Measurements from ENCODE around the gene PLCL1.

The PLCL1 gene

GRCh38 chr2:197804049-197804757, at the start of gene PLCL1:
TSS of gene PLCL1 (plus strand) at chr2:197804593.
- peak; percentile 93 for DNase-seq (ENCODE audit: low spot score)

- DNase-seq (ENCODE audit: low spot score), result no peak
Observed at GRCh38 chr2:197759013-197759412, 45.4 kb upstream of the PLCL1 start.

- no peak for DNase-seq (ENCODE audit: low spot score)
Observed at GRCh38 chr2:197759625-197760292, 44.6 kb upstream of the PLCL1 start.

GRCh38 chr2:197760293-197760657, 44.1 kb upstream of the PLCL1 start:
- no peak for DNase-seq (ENCODE audit: low spot score)

DNA sequence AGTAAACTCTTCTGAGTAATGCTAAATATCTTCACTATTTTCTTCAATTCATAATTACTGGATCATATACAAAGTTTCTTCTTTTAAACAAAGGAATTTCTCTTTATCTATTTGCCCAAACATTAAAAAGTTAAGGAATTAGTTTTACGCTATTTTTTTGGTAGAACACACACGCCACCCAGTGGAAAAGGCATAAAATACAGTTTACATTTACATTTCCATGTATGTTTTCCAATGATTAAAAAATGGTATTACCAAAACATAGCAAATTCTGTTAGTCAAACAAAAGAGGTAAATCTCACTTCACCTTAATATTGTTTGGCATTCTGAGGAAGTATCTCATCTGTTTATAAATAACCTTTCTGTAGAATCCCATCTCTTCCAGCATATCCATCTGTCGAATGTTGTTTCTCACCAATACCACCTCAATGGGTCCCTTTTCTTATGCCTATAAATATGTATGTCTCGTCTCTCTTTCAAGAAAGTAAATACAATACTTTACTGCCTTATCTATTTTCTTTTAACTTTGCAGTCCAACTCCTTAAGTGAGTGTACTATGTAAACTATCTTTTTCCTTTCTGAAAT, 26.5 kb upstream of the PLCL1 start:
- peak; percentile 44 for DNase-seq (ENCODE audit: low spot score)

- DNase-seq (ENCODE audit: low spot score), result no peak
Observed at GRCh38 chr2:197779261-197779660, 25.1 kb upstream of the PLCL1 start.

DNA sequence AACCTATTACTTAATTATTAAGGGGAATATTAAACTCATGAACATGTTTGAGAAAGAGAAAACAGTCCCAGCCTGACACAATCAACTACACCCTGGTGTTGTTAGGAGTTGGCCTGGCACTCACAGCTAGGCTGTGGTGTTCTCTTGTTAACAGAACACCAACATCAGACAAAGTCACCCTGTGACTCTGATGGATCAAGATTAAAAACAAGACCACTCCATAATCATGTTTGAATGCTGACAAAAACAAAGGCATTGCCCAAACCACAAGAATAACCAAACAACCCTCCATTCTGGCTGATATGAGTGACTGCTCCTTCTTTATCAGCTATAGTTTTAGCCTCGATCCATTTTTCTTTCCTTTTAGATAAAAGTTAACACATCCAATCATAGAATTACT, 22.3 kb upstream of the PLCL1 start:
- DNase-seq (ENCODE audit: low spot score), result no peak

- DNase-seq (ENCODE audit: low spot score), result no peak
Observed at GRCh38 chr2:197784956-197785941, 19.1 kb upstream of the PLCL1 start, which contains the start of gene BOLL. TSS of gene BOLL (minus strand) at chr2:197785319. CDS start at chr2:197781850, 3,469 bp downstream.

DNA sequence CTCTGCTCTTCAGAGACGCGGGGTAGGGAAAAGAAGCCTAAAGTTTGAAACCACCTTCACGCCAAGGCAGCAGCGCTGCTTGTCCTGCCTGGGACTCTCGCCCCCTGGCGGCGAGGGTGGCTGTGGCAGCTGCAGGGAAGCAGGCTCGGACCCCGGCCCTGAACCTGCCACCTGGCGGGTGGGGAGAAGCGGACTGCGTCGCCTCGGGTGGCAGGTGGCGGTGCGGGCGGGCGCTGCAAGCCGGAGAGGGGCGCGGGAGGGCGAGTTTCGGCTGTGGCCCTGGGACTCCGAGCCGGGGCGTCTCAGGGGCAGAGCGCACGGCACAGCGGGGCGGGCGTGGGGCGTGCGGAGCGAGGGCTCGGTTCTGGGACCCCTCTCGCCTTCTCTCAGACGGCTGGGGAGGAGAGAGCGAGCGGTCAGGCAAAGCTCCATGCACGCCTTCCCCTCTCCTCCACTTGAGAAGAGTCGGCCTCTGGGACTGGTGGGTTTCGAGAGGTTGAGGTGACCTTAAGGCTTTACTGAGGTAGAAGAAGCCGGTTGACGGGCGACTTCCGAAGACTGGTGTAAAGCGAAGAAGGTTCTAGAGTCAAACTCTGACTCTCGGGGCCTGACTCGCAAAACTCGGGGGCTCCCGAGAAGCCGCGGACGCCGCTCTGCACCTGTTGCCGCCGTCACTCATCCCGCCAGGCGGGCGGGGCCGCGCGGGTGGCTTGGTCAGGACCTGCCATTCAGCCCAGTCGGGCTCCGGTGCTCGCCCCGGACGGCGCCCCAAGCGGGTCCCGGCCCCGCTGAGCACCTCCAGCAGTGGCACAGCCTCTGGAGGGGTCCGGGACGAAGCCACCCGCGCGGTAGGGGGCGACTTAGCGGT, 18.1 kb upstream of the PLCL1 start:
- DNase-seq (ENCODE audit: low spot score), result peak; percentile 53

DNA sequence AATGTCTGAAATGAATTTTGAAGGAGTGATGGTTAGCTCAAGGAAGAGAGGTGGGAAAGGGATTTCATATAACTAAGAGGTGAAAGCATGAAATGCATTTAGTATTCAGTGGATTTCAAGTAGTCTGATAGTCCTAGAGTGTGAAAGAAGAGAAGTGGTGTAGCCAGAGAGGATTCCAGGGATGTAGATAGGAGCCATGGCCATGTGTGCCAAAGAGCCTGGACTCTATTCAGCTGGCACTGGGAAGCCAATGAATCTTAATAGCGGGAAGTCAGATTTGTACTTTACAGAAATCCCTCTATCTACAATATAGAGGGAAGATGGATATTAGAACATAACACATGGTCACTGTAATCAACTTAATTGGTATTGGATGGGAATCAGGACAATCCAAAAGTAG, 10.9 kb upstream of the PLCL1 start:
- DNase-seq (ENCODE audit: low spot score), result no peak

- no peak for DNase-seq (ENCODE audit: low spot score)
Observed at GRCh38 chr2:197795277-197795676, 9.1 kb upstream of the PLCL1 start.

DNA sequence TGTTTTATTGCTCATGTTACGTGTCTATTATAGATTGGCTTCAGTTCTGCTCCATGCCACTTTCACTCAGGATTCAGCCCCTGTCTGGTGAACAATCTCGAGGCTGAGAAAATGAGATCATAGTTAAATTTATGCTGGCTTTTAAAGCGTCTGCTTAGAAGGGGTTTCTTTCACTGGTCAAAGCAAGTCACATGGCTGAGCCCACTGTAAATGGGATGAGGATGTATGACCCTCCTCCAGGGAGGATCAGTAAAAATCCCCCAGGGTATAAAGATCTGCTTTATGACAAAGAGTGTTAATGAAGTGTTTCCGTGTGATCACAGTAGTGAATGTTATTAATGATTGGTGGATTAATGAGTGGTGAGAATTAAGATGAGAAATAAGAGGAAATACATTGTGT, 6.2 kb upstream of the PLCL1 start:
- DNase-seq (ENCODE audit: low spot score), result no peak

- DNase-seq (ENCODE audit: low spot score), result no peak
Observed at GRCh38 chr2:197799068-197799467, 5.3 kb upstream of the PLCL1 start.

- DNase-seq (ENCODE audit: low spot score), result no peak
Observed at GRCh38 chr2:197800091-197800490, 4.3 kb upstream of the PLCL1 start.

DNA sequence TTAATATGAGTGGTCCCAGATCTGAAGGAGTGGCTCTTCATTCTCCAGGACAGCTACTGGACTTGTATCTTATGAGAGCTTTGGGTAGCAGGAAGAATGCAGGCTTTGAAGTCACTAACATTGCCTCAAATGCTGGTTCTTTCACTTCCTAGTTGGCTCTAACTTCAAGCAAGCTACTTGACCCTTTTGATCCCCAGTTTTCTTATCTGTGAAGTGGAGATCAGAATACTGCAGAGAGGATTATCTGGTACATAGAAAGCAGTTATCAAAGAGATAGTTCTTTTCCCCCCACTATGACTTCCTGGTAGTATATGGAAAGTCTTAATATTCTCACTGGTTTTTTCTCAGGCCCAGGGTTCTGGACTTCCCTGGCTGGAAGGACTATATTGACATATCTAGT, 3.4 kb upstream of the PLCL1 start:
- DNase-seq (ENCODE audit: low spot score), result no peak

GRCh38 chr2:197803033-197803444, 1.4 kb upstream of the PLCL1 start:
- peak; percentile 61 for DNase-seq (ENCODE audit: low spot score)

GRCh38 chr2:197804758-197805714, 643 bp downstream of the PLCL1 start:
- no peak for DNase-seq (ENCODE audit: low spot score)

GRCh38 chr2:197805715-197806633, 1.6 kb downstream of the PLCL1 start:
- no peak for DNase-seq (ENCODE audit: low spot score)

GRCh38 chr2:197809064-197809463, 4.7 kb downstream of the PLCL1 start:
- DNase-seq (ENCODE audit: low spot score), result no peak

All from CD4-positive, alpha-beta T cell treated with Interleukin-2 at 100 ng/mL for 4 hours (primary cell).